Measurements from ENCODE around the gene PLXNB3.
"Not testable (repeated sequence)": the region's sequence is repeated elsewhere in the genome, so short reads cannot be mapped to it uniquely, and the experiment has no call there.

The PLXNB3 gene

GRCh38 chrX:153743468-153744209, 20.4 kb upstream of the PLXNB3 start:
- not testable (repeated sequence) for H3K4me1 ChIP-seq (ENCODE audit: control insufficient read depth, insufficient read depth, low read length, unreplicated experiment); H3K27me3 ChIP-seq (ENCODE audit: insufficient read depth, low read length); H2AFZ ChIP-seq (ENCODE audit: low read length, unreplicated experiment); H3K4me3 ChIP-seq (ENCODE audit: low read depth, low read length); H3K27ac ChIP-seq (ENCODE audit: low read depth, low read length); H3K79me2 ChIP-seq (ENCODE audit: control insufficient read depth, insufficient read depth, low read length, unreplicated experiment); H3K36me3 ChIP-seq (ENCODE audit: insufficient read depth, low read length)

- Histone ChIP-seq H3K4me3 (ENCODE audit: low read depth, low read length) (no peak overlapping the region), H2AFZ (ENCODE audit: low read length, unreplicated experiment) (no peak overlapping the region), H3K4me1 (ENCODE audit: control insufficient read depth, insufficient read depth, low read length, unreplicated experiment) (no peaks in the 10 kb centered on the region), H3K79me2 (ENCODE audit: control insufficient read depth, insufficient read depth, low read length, unreplicated experiment) (no peaks in the 10 kb centered on the region), H3K27me3 (ENCODE audit: insufficient read depth, low read length) (no peaks in the 10 kb centered on the region), H3K27ac (ENCODE audit: low read depth, low read length) (no peak overlapping the region), H3K36me3 (ENCODE audit: insufficient read depth, low read length) (no peaks in the 10 kb centered on the region)
These were observed 19.6 kb upstream of the PLXNB3 start for GRCh38 chrX:153744210-153745066.

- not testable (repeated sequence) for H3K79me2 ChIP-seq (ENCODE audit: control insufficient read depth, insufficient read depth, low read length, unreplicated experiment); H3K4me1 ChIP-seq (ENCODE audit: control insufficient read depth, insufficient read depth, low read length, unreplicated experiment); H3K27me3 ChIP-seq (ENCODE audit: insufficient read depth, low read length); H2AFZ ChIP-seq (ENCODE audit: low read length, unreplicated experiment); H3K27ac ChIP-seq (ENCODE audit: low read depth, low read length); H3K4me3 ChIP-seq (ENCODE audit: low read depth, low read length); H3K36me3 ChIP-seq (ENCODE audit: insufficient read depth, low read length)
These were observed 19.0 kb upstream of the PLXNB3 start for GRCh38 chrX:153745067-153745433.

DNA sequence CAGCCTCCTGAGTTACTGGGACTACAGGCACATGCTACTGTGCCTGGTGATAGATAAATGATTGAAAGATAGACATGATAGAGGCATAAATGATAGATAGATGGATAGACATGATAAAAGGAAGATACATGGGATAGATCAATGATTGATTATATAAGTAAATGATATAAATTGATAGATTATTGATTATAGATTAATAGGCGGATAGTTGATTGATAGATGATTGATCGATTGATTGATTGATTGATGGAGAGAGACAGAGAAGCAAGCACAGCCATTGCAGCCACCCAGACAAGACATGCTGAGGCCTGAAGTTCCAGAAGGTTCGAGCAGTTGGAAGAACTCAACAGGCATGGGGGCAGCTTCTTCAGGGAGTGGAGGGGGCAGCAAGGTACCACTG, 17.7 kb upstream of the PLXNB3 start:
- Histone ChIP-seq H3K27me3 (ENCODE audit: insufficient read depth, low read length) (no peaks in the 10 kb centered on the region), H2AFZ (ENCODE audit: low read length, unreplicated experiment) (no peak overlapping the region), H3K4me1 (ENCODE audit: control insufficient read depth, insufficient read depth, low read length, unreplicated experiment) (no peaks in the 10 kb centered on the region), H3K27ac (ENCODE audit: low read depth, low read length) (no peak overlapping the region), H3K36me3 (ENCODE audit: insufficient read depth, low read length) (no peaks in the 10 kb centered on the region), H3K79me2 (ENCODE audit: control insufficient read depth, insufficient read depth, low read length, unreplicated experiment) (no peaks in the 10 kb centered on the region), H3K4me3 (ENCODE audit: low read depth, low read length) (no peak overlapping the region)

DNA sequence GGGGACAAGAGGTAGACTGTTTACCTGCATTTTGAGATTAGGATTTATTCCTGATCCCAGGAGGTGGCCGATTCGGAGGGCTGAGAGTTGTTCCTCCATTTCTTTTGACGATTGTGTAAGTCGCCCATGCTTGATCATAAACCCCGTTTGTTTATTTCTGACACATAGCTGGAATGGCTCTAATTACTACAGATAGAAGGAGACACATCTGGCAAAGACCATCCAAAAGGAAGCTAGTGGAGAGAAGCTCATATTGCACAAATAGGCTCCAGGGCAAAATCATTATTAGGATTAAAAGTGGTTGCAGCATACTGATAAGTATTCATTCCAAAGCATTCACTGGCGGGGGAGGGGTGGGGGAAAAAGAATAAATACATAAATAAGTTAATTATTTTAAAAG, 17.1 kb upstream of the PLXNB3 start:
- not testable (repeated sequence) for H3K36me3 ChIP-seq (ENCODE audit: insufficient read depth, low read length); H3K4me3 ChIP-seq (ENCODE audit: low read depth, low read length); H3K4me1 ChIP-seq (ENCODE audit: control insufficient read depth, insufficient read depth, low read length, unreplicated experiment); H3K27ac ChIP-seq (ENCODE audit: low read depth, low read length); H2AFZ ChIP-seq (ENCODE audit: low read length, unreplicated experiment); H3K27me3 ChIP-seq (ENCODE audit: insufficient read depth, low read length); H3K79me2 ChIP-seq (ENCODE audit: control insufficient read depth, insufficient read depth, low read length, unreplicated experiment)

DNA sequence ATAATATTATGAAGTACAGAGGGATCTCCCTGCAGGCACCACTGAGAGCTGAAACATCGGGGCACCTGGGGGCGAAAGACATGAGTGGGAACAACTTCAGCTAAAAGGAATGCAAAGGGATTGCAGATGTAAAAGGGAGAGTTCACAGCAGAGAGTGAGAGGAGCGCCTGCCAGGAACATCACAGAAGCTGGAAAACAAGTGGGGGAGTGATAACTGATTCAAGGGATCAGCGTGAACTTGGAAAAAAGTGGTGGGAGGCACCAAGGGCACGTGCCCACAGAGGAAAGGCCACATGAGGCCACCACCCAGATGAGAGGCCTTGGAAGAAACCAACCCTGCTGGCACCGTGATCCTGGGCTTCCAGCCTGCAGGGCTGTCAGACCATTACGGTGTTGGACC, 15.0 kb upstream of the PLXNB3 start:
- H3K36me3 ChIP-seq (ENCODE audit: insufficient read depth, low read length); H3K27ac ChIP-seq (ENCODE audit: low read depth, low read length); H3K4me1 ChIP-seq (ENCODE audit: control insufficient read depth, insufficient read depth, low read length, unreplicated experiment); H3K79me2 ChIP-seq (ENCODE audit: control insufficient read depth, insufficient read depth, low read length, unreplicated experiment); H2AFZ ChIP-seq (ENCODE audit: low read length, unreplicated experiment); H3K4me3 ChIP-seq (ENCODE audit: low read depth, low read length); H3K27me3 ChIP-seq (ENCODE audit: insufficient read depth, low read length): not testable (repeated sequence)

GRCh38 chrX:153750127-153750774, 13.8 kb upstream of the PLXNB3 start:
- no peak overlapping the region for H2AFZ ChIP-seq (ENCODE audit: low read length, unreplicated experiment)
- no peak overlapping the region for H3K27ac ChIP-seq (ENCODE audit: low read depth, low read length)
- no peaks in the 10 kb centered on the region for H3K4me1 ChIP-seq (ENCODE audit: control insufficient read depth, insufficient read depth, low read length, unreplicated experiment)
- no peaks in the 10 kb centered on the region for H3K27me3 ChIP-seq (ENCODE audit: insufficient read depth, low read length)
- no peaks in the 10 kb centered on the region for H3K79me2 ChIP-seq (ENCODE audit: control insufficient read depth, insufficient read depth, low read length, unreplicated experiment)
- H3K36me3 ChIP-seq (ENCODE audit: insufficient read depth, low read length), result no peaks in the 10 kb centered on the region
- H3K4me3 ChIP-seq (ENCODE audit: low read depth, low read length), result no peak overlapping the region

GRCh38 chrX:153755136-153755535, 8.9 kb upstream of the PLXNB3 start:
- Histone ChIP-seq H3K79me2 (ENCODE audit: control insufficient read depth, insufficient read depth, low read length, unreplicated experiment) (no peaks in the 10 kb centered on the region), H3K27me3 (ENCODE audit: insufficient read depth, low read length) (no peaks in the 10 kb centered on the region), H3K27ac (ENCODE audit: low read depth, low read length) (no peak overlapping the region), H2AFZ (ENCODE audit: low read length, unreplicated experiment) (no peak overlapping the region), H3K4me1 (ENCODE audit: control insufficient read depth, insufficient read depth, low read length, unreplicated experiment) (peaks cover 3% of the 10 kb centered on the region), H3K36me3 (ENCODE audit: insufficient read depth, low read length) (no peaks in the 10 kb centered on the region), H3K4me3 (ENCODE audit: low read depth, low read length) (no peak overlapping the region)

- H3K36me3 ChIP-seq (ENCODE audit: insufficient read depth, low read length), result no peaks in the 10 kb centered on the region
- H3K4me1 ChIP-seq (ENCODE audit: control insufficient read depth, insufficient read depth, low read length, unreplicated experiment), result peaks cover 3% of the 10 kb centered on the region
These were observed 2.2 kb upstream of the PLXNB3 start for GRCh38 chrX:153761863-153762262.

GRCh38 chrX:153762626-153763173, 1.3 kb upstream of the PLXNB3 start:
- H3K4me3 ChIP-seq (ENCODE audit: low read depth, low read length), result no peak overlapping the region
- H3K36me3 ChIP-seq (ENCODE audit: insufficient read depth, low read length), result no peaks in the 10 kb centered on the region
- peaks cover 3% of the 10 kb centered on the region for H3K4me1 ChIP-seq (ENCODE audit: control insufficient read depth, insufficient read depth, low read length, unreplicated experiment)
- no peaks in the 10 kb centered on the region for H3K27me3 ChIP-seq (ENCODE audit: insufficient read depth, low read length)
- peaks cover 4% of the 10 kb centered on the region for H3K79me2 ChIP-seq (ENCODE audit: control insufficient read depth, insufficient read depth, low read length, unreplicated experiment)
- no peak overlapping the region for H3K27ac ChIP-seq (ENCODE audit: low read depth, low read length)
- H2AFZ ChIP-seq (ENCODE audit: low read length, unreplicated experiment), result no peak overlapping the region

More at GRCh38 chrX:153761863-153762262, 2.2 kb upstream of the PLXNB3 start:
- no peak overlapping the region for H3K27ac ChIP-seq (ENCODE audit: low read depth, low read length)
- peaks cover 4% of the 10 kb centered on the region for H3K79me2 ChIP-seq (ENCODE audit: control insufficient read depth, insufficient read depth, low read length, unreplicated experiment)
- H2AFZ ChIP-seq (ENCODE audit: low read length, unreplicated experiment), result no peak overlapping the region
- H3K4me3 ChIP-seq (ENCODE audit: low read depth, low read length), result no peak overlapping the region
- H3K27me3 ChIP-seq (ENCODE audit: insufficient read depth, low read length), result no peaks in the 10 kb centered on the region
